ENCODE measurements around the gene ZBTB22.
A peak's percentile ranks its signal among the peaks of the same experiment; 100 is the strongest.

Gene ZBTB22

DNA sequence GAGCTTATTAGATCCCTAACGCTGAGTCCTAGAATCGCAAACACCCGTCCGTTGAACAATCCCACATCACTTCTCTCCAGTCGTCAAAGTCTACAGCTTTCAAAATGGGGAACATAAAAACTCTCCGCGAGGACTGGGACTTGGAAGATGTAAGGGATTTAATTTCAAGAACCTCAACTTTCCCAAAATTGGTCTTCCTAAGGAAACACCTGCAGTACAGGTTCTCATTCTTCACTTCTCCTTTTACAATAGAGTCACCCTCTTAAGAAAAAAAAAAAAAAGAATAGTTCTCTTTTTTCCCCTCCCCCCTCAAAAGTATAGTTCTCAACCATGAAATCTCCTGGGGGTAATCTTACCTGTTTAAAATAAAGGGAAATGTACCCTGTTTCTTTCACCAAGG lies 6.6 kb upstream of the ZBTB22 start:
- DNase-seq = no peak

GRCh38 chr6:33323623-33323948 lies 6.0 kb upstream of the ZBTB22 start:
- no peak for DNase-seq

GRCh38 chr6:33321227-33321626 lies 3.7 kb upstream of the ZBTB22 start:
- DNase-seq = no peak

DNA sequence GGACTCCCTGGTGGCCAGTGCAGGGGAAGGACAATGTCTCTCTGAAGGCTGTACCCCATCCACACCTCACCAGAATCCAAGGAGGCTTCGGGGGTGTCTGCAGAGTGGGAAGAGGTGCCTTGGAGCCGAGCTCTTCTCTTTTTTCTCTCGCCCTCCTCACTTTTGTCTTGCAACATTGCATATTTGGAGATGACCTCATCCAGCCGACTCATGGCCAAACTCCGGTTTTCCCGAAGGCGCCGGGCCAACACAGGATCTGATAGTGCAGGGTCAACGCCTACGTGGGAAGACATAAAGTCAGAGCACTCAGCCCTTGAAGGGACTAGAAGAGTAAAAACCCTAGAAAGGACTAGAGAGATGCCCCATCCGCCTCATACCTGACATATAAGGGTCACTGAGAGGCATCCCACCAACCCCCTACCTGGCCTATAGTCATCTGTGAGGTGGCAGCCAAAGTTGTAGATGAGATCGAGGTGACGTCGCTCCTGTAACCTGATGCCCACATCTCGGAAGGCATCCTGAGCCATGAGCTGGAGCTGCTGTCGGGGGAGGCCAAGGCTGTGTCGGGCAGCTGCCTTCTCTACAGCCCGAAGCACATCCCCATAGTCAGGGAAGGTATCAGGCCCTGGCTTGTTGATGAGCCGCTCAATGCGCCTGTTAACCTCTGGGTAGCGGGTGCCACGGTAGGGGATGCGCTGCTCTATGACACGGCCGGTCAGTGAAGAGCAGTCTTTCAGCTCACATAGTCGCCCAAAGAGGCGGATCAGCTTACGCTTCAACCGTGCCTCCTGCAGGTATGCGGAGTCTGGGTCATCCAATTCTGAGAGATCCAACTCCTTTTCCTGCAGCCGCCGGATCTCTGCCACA lies 3.0 kb upstream of the ZBTB22 start:
- no peak for DNase-seq

DNA sequence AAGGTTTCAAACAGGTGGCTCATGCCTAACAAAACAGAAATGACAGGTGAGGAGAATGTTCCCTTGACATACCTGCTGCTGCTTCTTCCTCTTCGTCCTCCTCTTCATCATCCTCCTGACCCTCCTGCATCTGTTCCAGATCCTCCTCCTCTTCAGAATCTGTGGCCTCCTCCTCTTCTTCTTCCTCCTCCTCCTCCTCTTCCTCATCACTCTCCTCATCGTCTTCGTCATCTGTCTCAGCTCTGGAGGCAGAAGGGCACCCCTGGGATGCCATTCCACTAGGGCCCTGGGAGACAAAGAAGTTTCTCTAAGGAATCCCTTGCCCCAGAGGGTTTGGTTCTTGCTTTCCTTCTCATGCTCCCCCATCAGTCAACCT lies 2.4 kb upstream of the ZBTB22 start:
- no peak for DNase-seq

DNA sequence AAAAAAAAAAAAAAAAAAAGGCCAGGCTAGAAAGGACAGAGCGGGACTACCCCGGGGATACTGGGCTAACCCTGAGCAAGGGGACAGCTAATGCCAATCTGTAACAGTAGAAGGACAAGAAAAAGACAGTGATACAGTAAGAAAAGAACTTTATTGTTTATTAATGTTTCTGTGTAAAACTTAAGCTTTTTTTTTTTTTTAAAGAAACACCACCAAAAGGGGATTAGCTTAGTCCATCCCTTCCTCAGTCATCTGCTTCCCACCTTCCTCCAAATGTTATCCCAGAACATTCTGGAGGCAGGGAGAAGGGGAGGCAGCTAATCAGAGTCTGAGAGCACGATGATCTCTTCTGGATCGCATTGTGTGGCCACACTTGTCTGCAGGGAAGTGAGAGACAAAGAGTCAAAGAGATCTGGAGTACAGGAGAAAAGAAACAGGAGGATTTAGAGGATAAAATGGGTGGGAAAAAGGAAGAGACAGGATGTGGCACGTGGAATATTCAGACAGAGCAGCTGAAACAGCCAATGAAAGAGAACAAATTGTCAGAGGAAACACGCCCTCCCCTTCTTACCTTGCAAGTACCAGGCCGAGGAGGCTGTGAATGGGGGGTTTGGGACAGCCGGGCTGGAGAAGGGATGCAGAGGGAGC lies 1.0 kb upstream of the ZBTB22 start:
- DNase-seq = no peak

DNA sequence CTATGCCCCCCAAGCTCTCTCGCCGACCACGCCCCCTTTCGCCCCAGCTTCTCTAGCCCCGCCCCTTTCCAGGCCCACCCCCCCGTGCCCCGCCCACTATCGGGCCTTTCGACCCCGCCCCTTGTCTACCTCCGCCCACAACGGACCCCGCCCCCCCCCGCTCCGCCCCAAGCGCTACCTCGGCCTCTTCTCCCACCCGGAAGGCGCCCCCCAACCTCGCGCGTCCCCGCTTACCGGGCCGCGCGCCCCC lies 200 bp downstream of the ZBTB22 start:
- no peak for DNase-seq

- peak in 1 of 2 donors; percentile 38 for DNase-seq
Observed at GRCh38 chr6:33316603-33317418, 733 bp downstream of the ZBTB22 start.

GRCh38 chr6:33315793-33316602 lies 1.5 kb downstream of the ZBTB22 start:
- no peak for DNase-seq

DNA sequence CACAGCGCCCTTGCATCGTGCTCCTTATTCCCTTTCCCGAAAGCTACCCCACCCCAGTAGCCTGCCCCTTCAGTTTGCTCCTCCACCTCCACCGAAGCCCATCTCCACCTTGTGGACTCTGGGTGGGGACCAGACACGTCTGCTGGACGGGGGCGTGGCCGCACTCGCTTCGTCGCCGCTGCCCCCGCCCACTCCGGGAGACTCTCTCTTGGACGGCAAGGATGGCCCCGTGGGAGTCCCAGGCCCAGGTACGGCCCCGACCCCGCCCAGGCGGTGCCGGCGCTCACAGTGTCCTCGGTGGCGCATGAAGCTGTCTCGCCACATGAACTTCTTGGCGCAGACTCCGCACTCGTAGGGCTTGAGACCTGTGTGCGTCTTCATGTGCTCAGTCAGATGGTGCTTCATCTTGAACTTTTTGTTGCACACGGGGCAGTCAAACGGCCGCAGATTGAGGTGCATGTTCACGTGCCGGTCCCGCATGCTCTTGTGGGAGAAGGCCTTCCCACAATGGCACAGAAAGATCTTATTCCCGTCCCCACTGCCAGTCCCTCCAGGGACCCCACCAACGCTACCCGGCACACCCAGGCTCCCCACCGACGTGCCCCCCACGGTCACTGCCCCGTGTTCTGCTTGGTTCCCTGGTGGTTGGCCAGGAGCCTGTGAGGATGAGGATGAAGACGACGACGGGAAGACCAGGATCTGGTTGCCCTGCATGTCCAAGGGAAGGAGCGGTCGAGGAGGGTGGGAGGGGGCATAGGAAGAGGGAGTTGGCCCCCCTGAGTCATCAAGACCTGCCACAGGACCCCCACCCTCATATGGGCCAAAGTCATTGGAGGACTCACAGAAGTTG lies 2.4 kb downstream of the ZBTB22 start:
- DNase-seq = peak in 1 of 2 donors; percentile 52

- peak; percentile 92 to 93 for DNase-seq
Observed at GRCh38 chr6:33314515-33314942, 3.0 kb downstream of the ZBTB22 start.

- peak; percentile 95 for DNase-seq
Observed at GRCh38 chr6:33313709-33314514, 3.6 kb downstream of the ZBTB22 start, which contains the start of gene TAPBP. Gene TAPBP, minus strand, starts transcription at chr6:33314078. Its CDS starts 37 bp downstream, at chr6:33314041.

DNA sequence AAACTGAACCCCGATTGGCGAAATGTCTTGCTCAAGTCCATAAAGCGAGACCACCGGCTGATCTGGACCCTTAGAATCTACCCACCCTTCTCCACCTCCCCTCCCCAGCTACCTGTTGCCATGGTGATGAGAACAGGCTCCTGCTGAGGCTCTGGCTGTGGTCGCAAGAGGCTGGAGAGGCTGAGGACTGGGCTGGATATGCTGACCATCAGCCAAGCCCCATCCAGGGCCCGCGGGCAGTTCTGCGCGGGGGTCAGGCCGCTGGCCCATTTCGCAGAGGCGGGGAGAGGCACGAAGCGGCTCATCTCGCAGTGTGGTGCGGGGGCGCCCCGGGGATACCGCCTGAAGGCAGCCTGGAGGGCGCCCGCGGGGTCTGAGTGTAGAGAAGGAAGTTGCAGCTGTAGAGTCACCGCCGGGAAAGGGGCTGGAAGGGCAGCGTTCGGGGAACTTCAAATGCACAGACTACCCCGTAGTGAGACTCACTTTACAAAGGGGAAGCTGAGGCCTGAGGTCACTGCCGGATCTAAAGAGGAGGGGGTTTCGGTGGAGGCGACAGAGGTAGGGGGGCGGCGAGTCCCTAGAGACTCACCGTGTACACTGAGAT lies 4.3 kb downstream of the ZBTB22 start:
- peak in 1 of 2 donors; percentile 62 for DNase-seq

DNA sequence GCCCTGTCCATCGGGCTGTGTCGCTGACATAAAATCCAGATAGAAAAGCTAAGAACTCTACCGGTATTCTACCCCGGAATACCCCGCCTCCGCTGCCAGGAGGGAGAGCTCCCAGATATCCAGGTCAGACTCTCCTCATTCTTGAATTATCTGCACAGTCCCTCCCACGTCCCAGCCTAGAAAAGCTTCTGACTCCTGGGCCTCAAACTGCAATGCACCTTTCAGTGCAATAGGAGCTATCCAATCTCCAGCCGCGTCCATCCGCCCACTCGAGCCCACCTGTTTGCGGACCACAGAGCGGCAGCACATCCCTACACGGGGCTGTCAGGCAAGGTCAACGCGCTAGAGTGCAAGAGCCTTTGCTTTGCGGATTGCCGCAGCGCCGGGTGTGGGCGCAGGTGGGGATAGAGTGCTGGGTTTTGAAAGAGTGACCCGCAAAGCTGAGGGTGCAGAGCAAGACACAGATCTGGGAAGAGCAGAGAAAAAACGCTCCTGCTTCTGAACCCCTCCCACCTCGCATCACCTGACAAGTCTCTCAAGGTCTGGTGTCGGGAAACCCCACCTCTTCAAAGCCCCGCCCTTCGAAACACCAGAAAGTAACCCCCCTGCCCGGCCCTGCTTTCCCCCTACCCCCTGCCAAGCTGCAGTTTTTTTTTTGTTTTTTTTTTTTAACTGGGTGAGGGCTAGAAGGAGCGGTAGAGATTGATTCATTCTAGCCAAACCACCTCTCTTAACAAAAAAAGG lies 5.0 kb downstream of the ZBTB22 start:
- peak; percentile 94 to 95 for DNase-seq

DNA sequence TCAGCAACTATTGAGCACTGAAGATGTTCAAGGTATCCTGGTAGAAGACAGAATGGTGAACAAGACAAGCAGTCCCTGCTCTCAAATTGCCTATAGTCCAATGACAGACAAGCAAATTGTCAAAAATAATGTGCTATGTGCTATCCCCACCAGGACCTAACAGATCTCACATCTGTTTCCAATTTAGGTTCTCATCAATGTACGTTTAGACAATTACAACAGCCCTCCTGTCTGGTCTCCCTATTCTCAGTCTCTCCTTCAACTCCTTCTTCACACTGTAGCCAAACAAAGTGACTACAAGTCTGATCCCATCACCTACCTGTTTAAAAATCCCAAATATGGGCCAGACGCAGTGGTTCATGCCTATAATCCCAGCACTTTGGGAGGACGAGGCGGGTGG lies 11.2 kb downstream of the ZBTB22 start:
- DNase-seq = no peak

GRCh38 chr6:33305052-33305451 lies 12.5 kb downstream of the ZBTB22 start:
- DNase-seq = no peak

- DNase-seq = no peak
Observed at GRCh38 chr6:33304216-33304615, 13.3 kb downstream of the ZBTB22 start.

GRCh38 chr6:33301877-33302276 lies 15.7 kb downstream of the ZBTB22 start:
- DNase-seq = no peak

- peak; percentile 93 to 94 for DNase-seq
Observed at GRCh38 chr6:33299237-33299944, 18.2 kb downstream of the ZBTB22 start.

Measured in CD4-positive, alpha-beta T cell treated with Interleukin-4 for 1 hour (primary cell).